GM23338 (cell line): ENCODE results near the gene AOPEP. TPM values are rescaled to one million over a fixed set of nuclear protein-coding genes. Genes with fewer than 3 reads are reported as not detected.

Experiments used
- ATAC-seq: fragments of 200-7000 bp; cut with Tn5 transposase; 3 replicates; pipeline ENCODE4 v1.9.1; 2020
- DNase-seq: peaks from one replicate; pipeline ENCODE4 v3.0.0-alpha.2; 2015; ENCODE audit warnings: low spot score
- H2AFZ ChIP-seq: fragments of 200-600 bp; sonication (generic); 2 replicates; pipeline ENCODE4 v1.8.0; 2016; ENCODE audit warnings: antibody characterized with exemption, mild to moderate bottlenecking, moderate library complexity
- H3F3A ChIP-seq: fragments of 200-600 bp; sonication (generic); replicated peaks from 2 replicates; pipeline ENCODE4 v1.8.0; 2017; ENCODE audit warnings: antibody characterized with exemption, mixed run types, low read depth
- H3K27ac ChIP-seq: fragments of 200-600 bp; sonication (generic); 2 replicates; pipeline ENCODE4 v1.6.1; 2016; ENCODE audit warnings: low read depth
- H3K27me3 ChIP-seq: fragments of 200-600 bp; sonication (generic); 2 replicates; pipeline ENCODE4 v1.8.0; 2016; ENCODE audit warnings: mild to moderate bottlenecking, mixed run types, moderate library complexity; ENCODE audit not compliant: insufficient read depth
- H3K36me3 ChIP-seq: fragments of 200-600 bp; sonication (generic); 2 replicates; pipeline ENCODE4 v1.8.0; 2016; ENCODE audit warnings: mild to moderate bottlenecking; ENCODE audit not compliant: insufficient read depth
- H3K4me1 ChIP-seq: fragments of 200-600 bp; sonication (generic); 2 replicates; pipeline ENCODE4 v1.8.0; 2016; ENCODE audit warnings: mild to moderate bottlenecking, moderate library complexity; ENCODE audit not compliant: insufficient read depth
- H3K4me2 ChIP-seq: fragments of 200-600 bp; sonication (generic); 2 replicates; pipeline ENCODE4 v1.7.1; 2017; ENCODE audit warnings: mixed run types
- H3K4me3 ChIP-seq: fragments of 200-600 bp; sonication (generic); 2 replicates; pipeline ENCODE4 v1.6.1; 2016; ENCODE audit warnings: mixed run types
- H3K79me2 ChIP-seq: fragments of 200-600 bp; sonication (generic); replicated peaks from 2 replicates; pipeline ENCODE4 v1.8.0; 2017; ENCODE audit warnings: mild to moderate bottlenecking; ENCODE audit not compliant: insufficient read depth
- H3K9me2 ChIP-seq: fragments of 200-600 bp; sonication (generic); 2 replicates; pipeline ENCODE4 v1.8.0; 2017; ENCODE audit not compliant: insufficient read depth
- H4K20me1 ChIP-seq: fragments of 200-600 bp; sonication (generic); replicated peaks from 2 replicates; pipeline ENCODE4 v1.8.0; 2017; ENCODE audit warnings: mild to moderate bottlenecking; ENCODE audit not compliant: insufficient read depth
- H3K27ac Mint-ChIP-seq: 2 replicates; pipeline ENCODE4 v1.8.0; 2020; ENCODE audit warnings: inconsistent platforms, mild to moderate bottlenecking, moderate library complexity, mixed read lengths
- H3K27me3 Mint-ChIP-seq: 3 replicates; pipeline ENCODE4 v1.8.0; 2022; ENCODE audit warnings: low read depth, mild to moderate bottlenecking, moderate library complexity, mixed read lengths, inconsistent platforms; ENCODE audit not compliant: insufficient read depth, poor library complexity
- H3K36me3 Mint-ChIP-seq: 3 replicates; pipeline ENCODE4 v1.8.0; 2021; ENCODE audit warnings: low read depth, mild to moderate bottlenecking, inconsistent platforms, moderate library complexity, mixed read lengths
- H3K4me1 Mint-ChIP-seq: 3 replicates; pipeline ENCODE4 v1.8.0; 2020; ENCODE audit warnings: mild to moderate bottlenecking, inconsistent platforms, mixed read lengths
- H3K4me3 Mint-ChIP-seq: 3 replicates; pipeline ENCODE4 v1.8.0; 2021; ENCODE audit warnings: moderate library complexity, mild to moderate bottlenecking, inconsistent platforms, mixed read lengths
- H3K9me3 Mint-ChIP-seq: 3 replicates; pipeline ENCODE4 v1.8.0; 2020; ENCODE audit warnings: moderate library complexity, mild to moderate bottlenecking, inconsistent platforms, mixed read lengths
- CREB1 ChIP-seq: fragments of 250-450 bp; sonication (Bioruptor Pico); IDR thresholded peaks from 2 replicates; pipeline ENCODE4 v1.5.0; 2020; ENCODE audit warnings: low read depth, mild to moderate bottlenecking, moderate library complexity
- EZH2 ChIP-seq: fragments of 200-600 bp; sonication (generic); IDR thresholded peaks from one replicate; pipeline ENCODE4 v1.8.0; 2017; ENCODE audit warnings: antibody characterized with exemption, mild to moderate bottlenecking, low read depth; ENCODE audit not compliant: unreplicated experiment
- EZH2phosphoT487 ChIP-seq: fragments of 200-600 bp; sonication (generic); IDR thresholded peaks from one replicate; pipeline ENCODE4 v1.8.1; 2018; ENCODE audit warnings: antibody characterized with exemption; ENCODE audit not compliant: unreplicated experiment
- JUNB ChIP-seq: IDR thresholded peaks from one replicate; pipeline ENCODE4 v1.6.1; 2016; ENCODE audit warnings: antibody characterized with exemption; ENCODE audit not compliant: unreplicated experiment
- NANOG ChIP-seq: IDR thresholded peaks from 2 replicates; pipeline ENCODE4 v1.6.1; 2016; ENCODE audit warnings: antibody characterized with exemption, borderline replicate concordance
- POLR2AphosphoS5 ChIP-seq: IDR thresholded peaks from 2 replicates; pipeline ENCODE4 v1.6.1; 2016; ENCODE audit warnings: antibody characterized with exemption, low read depth
- STAT1 ChIP-seq: IDR thresholded peaks from one replicate; pipeline ENCODE4 v1.6.1; 2016; ENCODE audit warnings: antibody characterized with exemption; ENCODE audit not compliant: unreplicated experiment
- ZNF114 ChIP-seq: fragments of 250-450 bp; sonication (Bioruptor Pico); IDR thresholded peaks from 2 replicates; pipeline ENCODE4 v1.5.0; 2020; ENCODE audit warnings: mild to moderate bottlenecking, moderate library complexity
- ZNF331 ChIP-seq: fragments of 250-450 bp; sonication (Bioruptor Pico); IDR thresholded peaks from 2 replicates; pipeline ENCODE4 v1.5.0; 2020; ENCODE audit warnings: low read depth, mild to moderate bottlenecking, moderate library complexity
- polyA plus RNA-seq: library from polyadenylated mRNA; unstranded; fragments of >200 nt; fragmentation: Nextera tagmentation; extraction: Ambion mirVana; gene quantifications from 2 replicates; pipeline ENCODE4 v1.2.1, GENCODE V29; 2016
- total RNA-seq: library from RNA; depleted of rRNA; stranded (reverse); fragments of >200 nt; shearing (Covaris generic); gene quantifications from 2 replicates; pipeline ENCODE4 v1.2.3, GENCODE V29; 2014
- TF ChIP-seq, protein P1 (sequence below): fragments of 250-450 bp; sonication (Bioruptor Pico); IDR thresholded peaks from 2 replicates; pipeline ENCODE4 v1.5.0; 2020; ENCODE audit warnings: mild to moderate bottlenecking, moderate library complexity
- TF ChIP-seq, protein P2 (sequence below): IDR thresholded peaks from 2 replicates; pipeline ENCODE4 v1.6.1; 2016; ENCODE audit warnings: antibody characterized with exemption
- TF ChIP-seq, protein P3 (sequence below), 2 experiments: fragments of 200-600 bp in 1 of 2; sonication (generic) in 1 of 2; conservative IDR thresholded peaks; 2 replicates each; pipeline versions ENCODE4 v1.5.1 to v1.6.1; 2016 to 2017; ENCODE audit warnings: antibody characterized with exemption in 2 of 2, low read depth in 2 of 2, mild to moderate bottlenecking in 2 of 2, moderate library complexity in 1 of 2
- TF ChIP-seq, protein P4 (sequence below): IDR thresholded peaks from one replicate; pipeline ENCODE4 v1.6.1; 2018; ENCODE audit warnings: antibody characterized with exemption; ENCODE audit not compliant: unreplicated experiment

AOPEP gene
- total and polyA plus RNA-seq, 2 experiments from 2014 or later = 7.0 to 16.5 TPM

DNA sequence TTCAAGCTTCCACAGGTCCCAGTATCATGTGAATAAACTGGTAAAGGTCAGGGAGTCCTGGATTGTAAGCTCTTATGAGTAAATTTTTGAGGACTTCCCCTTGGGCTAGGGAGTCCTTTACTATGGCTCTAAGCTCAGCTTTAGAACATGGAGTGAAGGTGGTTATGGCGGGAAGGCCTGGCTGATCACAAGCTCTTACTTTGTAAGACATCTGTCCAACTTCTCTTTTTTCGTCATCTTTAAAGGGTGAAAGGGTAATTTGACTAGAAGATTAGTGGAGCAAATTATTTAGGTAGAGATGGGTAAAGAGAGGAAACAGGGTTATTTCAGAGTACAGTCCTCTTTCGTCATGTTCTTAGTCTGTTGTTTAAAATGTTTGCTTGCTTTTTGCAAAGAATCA is 155.4 kb downstream of the AOPEP start:
- no peaks in the 10 kb centered on the region for H3K79me2 ChIP-seq
- H3K9me2 ChIP-seq = no peaks in the 10 kb centered on the region
- H3K4me3 ChIP-seq = no peak overlapping the region
- no peak overlapping the region for H3K4me3 Mint-ChIP-seq
- H3K27ac Mint-ChIP-seq = no peak overlapping the region
- H4K20me1 ChIP-seq = no peaks in the 10 kb centered on the region
- H3K4me1 Mint-ChIP-seq = peaks cover 14% of the 10 kb centered on the region; the same call in 2 of the 3 replicates
- H3K36me3 ChIP-seq = no peaks in the 10 kb centered on the region
- H3K4me2 ChIP-seq = no peak overlapping the region
- H3F3A ChIP-seq = no peaks in the 10 kb centered on the region
- H3K36me3 Mint-ChIP-seq = no peaks in the 10 kb centered on the region
- no peak for ATAC-seq
- H3K27ac ChIP-seq = no peak overlapping the region
- TF ChIP-seq ZNF331 (no peak), CREB1 (CRISPR knock-in tag) (no peak), EZH2phosphoT487 (no peak), STAT1 (no peak), NANOG (no peak), POLR2AphosphoS5 (no peak), ZNF114 (no peak), EZH2 (no peak), JUNB (no peak)
- TF ChIP-seq, protein P1, sequence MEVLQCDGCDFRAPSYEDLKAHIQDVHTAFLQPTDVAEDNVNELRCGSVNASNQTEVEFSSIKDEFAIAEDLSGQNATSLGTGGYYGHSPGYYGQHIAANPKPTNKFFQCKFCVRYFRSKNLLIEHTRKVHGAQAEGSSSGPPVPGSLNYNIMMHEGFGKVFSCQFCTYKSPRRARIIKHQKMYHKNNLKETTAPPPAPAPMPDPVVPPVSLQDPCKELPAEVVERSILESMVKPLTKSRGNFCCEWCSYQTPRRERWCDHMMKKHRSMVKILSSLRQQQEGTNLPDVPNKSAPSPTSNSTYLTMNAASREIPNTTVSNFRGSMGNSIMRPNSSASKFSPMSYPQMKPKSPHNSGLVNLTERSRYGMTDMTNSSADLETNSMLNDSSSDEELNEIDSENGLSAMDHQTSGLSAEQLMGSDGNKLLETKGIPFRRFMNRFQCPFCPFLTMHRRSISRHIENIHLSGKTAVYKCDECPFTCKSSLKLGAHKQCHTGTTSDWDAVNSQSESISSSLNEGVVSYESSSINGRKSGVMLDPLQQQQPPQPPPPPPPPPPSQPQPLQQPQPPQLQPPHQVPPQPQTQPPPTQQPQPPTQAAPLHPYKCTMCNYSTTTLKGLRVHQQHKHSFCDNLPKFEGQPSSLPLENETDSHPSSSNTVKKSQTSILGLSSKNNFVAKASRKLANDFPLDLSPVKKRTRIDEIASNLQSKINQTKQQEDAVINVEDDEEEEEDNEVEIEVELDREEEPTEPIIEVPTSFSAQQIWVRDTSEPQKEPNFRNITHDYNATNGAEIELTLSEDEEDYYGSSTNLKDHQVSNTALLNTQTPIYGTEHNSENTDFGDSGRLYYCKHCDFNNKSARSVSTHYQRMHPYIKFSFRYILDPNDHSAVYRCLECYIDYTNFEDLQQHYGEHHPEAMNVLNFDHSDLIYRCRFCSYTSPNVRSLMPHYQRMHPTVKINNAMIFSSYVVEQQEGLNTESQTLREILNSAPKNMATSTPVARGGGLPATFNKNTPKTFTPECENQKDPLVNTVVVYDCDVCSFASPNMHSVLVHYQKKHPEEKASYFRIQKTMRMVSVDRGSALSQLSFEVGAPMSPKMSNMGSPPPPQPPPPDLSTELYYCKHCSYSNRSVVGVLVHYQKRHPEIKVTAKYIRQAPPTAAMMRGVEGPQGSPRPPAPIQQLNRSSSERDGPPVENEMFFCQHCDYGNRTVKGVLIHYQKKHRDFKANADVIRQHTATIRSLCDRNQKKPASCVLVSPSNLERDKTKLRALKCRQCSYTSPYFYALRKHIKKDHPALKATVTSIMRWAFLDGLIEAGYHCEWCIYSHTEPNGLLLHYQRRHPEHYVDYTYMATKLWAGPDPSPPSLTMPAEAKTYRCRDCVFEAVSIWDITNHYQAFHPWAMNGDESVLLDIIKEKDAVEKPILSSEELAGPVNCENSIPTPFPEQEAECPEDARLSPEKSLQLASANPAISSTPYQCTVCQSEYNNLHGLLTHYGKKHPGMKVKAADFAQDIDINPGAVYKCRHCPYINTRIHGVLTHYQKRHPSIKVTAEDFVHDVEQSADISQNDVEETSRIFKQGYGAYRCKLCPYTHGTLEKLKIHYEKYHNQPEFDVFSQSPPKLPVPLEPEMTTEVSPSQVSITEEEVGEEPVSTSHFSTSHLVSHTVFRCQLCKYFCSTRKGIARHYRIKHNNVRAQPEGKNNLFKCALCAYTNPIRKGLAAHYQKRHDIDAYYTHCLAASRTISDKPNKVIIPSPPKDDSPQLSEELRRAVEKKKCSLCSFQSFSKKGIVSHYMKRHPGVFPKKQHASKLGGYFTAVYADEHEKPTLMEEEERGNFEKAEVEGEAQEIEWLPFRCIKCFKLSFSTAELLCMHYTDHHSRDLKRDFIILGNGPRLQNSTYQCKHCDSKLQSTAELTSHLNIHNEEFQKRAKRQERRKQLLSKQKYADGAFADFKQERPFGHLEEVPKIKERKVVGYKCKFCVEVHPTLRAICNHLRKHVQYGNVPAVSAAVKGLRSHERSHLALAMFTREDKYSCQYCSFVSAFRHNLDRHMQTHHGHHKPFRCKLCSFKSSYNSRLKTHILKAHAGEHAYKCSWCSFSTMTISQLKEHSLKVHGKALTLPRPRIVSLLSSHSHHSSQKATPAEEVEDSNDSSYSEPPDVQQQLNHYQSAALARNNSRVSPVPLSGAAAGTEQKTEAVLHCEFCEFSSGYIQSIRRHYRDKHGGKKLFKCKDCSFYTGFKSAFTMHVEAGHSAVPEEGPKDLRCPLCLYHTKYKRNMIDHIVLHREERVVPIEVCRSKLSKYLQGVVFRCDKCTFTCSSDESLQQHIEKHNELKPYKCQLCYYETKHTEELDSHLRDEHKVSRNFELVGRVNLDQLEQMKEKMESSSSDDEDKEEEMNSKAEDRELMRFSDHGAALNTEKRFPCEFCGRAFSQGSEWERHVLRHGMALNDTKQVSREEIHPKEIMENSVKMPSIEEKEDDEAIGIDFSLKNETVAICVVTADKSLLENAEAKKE = no peak
- TF ChIP-seq, protein P2, sequence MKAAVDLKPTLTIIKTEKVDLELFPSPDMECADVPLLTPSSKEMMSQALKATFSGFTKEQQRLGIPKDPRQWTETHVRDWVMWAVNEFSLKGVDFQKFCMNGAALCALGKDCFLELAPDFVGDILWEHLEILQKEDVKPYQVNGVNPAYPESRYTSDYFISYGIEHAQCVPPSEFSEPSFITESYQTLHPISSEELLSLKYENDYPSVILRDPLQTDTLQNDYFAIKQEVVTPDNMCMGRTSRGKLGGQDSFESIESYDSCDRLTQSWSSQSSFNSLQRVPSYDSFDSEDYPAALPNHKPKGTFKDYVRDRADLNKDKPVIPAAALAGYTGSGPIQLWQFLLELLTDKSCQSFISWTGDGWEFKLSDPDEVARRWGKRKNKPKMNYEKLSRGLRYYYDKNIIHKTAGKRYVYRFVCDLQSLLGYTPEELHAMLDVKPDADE = no peak
- TF ChIP-seq, protein P3, sequence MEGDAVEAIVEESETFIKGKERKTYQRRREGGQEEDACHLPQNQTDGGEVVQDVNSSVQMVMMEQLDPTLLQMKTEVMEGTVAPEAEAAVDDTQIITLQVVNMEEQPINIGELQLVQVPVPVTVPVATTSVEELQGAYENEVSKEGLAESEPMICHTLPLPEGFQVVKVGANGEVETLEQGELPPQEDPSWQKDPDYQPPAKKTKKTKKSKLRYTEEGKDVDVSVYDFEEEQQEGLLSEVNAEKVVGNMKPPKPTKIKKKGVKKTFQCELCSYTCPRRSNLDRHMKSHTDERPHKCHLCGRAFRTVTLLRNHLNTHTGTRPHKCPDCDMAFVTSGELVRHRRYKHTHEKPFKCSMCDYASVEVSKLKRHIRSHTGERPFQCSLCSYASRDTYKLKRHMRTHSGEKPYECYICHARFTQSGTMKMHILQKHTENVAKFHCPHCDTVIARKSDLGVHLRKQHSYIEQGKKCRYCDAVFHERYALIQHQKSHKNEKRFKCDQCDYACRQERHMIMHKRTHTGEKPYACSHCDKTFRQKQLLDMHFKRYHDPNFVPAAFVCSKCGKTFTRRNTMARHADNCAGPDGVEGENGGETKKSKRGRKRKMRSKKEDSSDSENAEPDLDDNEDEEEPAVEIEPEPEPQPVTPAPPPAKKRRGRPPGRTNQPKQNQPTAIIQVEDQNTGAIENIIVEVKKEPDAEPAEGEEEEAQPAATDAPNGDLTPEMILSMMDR (conservative IDR thresholded peaks at IDR 0.05; ENCODE audit: low read depth in 2 of 2) = no peak
- TF ChIP-seq, protein P4, sequence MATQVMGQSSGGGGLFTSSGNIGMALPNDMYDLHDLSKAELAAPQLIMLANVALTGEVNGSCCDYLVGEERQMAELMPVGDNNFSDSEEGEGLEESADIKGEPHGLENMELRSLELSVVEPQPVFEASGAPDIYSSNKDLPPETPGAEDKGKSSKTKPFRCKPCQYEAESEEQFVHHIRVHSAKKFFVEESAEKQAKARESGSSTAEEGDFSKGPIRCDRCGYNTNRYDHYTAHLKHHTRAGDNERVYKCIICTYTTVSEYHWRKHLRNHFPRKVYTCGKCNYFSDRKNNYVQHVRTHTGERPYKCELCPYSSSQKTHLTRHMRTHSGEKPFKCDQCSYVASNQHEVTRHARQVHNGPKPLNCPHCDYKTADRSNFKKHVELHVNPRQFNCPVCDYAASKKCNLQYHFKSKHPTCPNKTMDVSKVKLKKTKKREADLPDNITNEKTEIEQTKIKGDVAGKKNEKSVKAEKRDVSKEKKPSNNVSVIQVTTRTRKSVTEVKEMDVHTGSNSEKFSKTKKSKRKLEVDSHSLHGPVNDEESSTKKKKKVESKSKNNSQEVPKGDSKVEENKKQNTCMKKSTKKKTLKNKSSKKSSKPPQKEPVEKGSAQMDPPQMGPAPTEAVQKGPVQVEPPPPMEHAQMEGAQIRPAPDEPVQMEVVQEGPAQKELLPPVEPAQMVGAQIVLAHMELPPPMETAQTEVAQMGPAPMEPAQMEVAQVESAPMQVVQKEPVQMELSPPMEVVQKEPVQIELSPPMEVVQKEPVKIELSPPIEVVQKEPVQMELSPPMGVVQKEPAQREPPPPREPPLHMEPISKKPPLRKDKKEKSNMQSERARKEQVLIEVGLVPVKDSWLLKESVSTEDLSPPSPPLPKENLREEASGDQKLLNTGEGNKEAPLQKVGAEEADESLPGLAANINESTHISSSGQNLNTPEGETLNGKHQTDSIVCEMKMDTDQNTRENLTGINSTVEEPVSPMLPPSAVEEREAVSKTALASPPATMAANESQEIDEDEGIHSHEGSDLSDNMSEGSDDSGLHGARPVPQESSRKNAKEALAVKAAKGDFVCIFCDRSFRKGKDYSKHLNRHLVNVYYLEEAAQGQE = no peak
- no peak overlapping the region for H2AFZ ChIP-seq
- no peaks in the 10 kb centered on the region for H3K9me3 Mint-ChIP-seq
- H3K27me3 ChIP-seq = no peaks in the 10 kb centered on the region
- DNase-seq = no peak
- H3K27me3 Mint-ChIP-seq = no peaks in the 10 kb centered on the region
- 0 out of 2 replicates have a peak, but pooled peaks cover 4% of the 10 kb centered on the region for H3K4me1 ChIP-seq
